ENCODE results near the gene NELFCD.

The NELFCD gene

GRCh38 chr20:58984691-58985090, 3.6 kb downstream of the NELFCD start (continued):
- TF ChIP-seq PRDM2 (tag by site-specific recombination; IDR thresholded peaks at IDR 0.05; ENCODE audit: borderline replicate concordance) = no peak
- no peak for TF ChIP-seq ZNF701 (tag by site-specific recombination; IDR thresholded peaks at IDR 0.05)
- no peak for TF ChIP-seq ZNF280C (tag by site-specific recombination; IDR thresholded peaks at IDR 0.05)
- TF ChIP-seq ZBTB6 (tag by site-specific recombination; IDR thresholded peaks at IDR 0.05) = no peak
- no peak for TF ChIP-seq ATF2 (tag by site-specific recombination; IDR thresholded peaks at IDR 0.05; ENCODE audit: low read depth)
- no peak for TF ChIP-seq ZNF544 (tag by site-specific recombination; IDR thresholded peaks at IDR 0.05)
- no peak for TF ChIP-seq MEIS1 (CRISPR knock-in tag; IDR thresholded peaks at IDR 0.05; ENCODE audit: borderline replicate concordance)

GRCh38 chr20:58985656-58986055, 4.6 kb downstream of the NELFCD start:
- ChIA-PET POLR2A (interaction anchor here (1.5 kb wide), 1 partner anchor 88 kb away, joined by 3 read pairs; no protein-coding TSS in a partner anchor), CTCF (no interaction called here)
- no peaks in the 10 kb centered on the region for H3K9me3 ChIP-seq (ENCODE audit: control insufficient read depth, insufficient read depth, low read depth, low read length)
- H3K36me3 ChIP-seq (ENCODE audit: control insufficient read depth in 2 of 2, insufficient read depth in 1 of 2, low read length in 2 of 2) = peaks cover 11 to 60% of the 10 kb centered on the region in 2 experiments; a peak in 2 of 3 replicates
- H3K4me3 ChIP-seq (ENCODE audit: low read depth, low read length) = no peak overlapping the region
- no peaks in the 10 kb centered on the region for H3K4me1 ChIP-seq (ENCODE audit: control insufficient read depth, insufficient read depth, low read length)
- no peak overlapping the region for H3K27ac ChIP-seq (ENCODE audit: extremely low read depth, low read depth, low read length)
- TF ChIP-seq ZNF18 (tag by site-specific recombination; IDR thresholded peaks at IDR 0.05) (no peak), ZNF544 (tag by site-specific recombination; IDR thresholded peaks at IDR 0.05) (no peak), GLI2 (tag by site-specific recombination; IDR thresholded peaks at IDR 0.05; ENCODE audit: borderline replicate concordance, low read depth) (no peak), ZNF37A (tag by site-specific recombination; IDR thresholded peaks at IDR 0.05) (no peak), RBAK (tag by site-specific recombination; IDR thresholded peaks at IDR 0.05) (no peak), ZSCAN23 (tag by site-specific recombination; IDR thresholded peaks at IDR 0.05) (no peak), ZBTB20 (tag by site-specific recombination; IDR thresholded peaks at IDR 0.05) (no peak), ZNF549 (tag by site-specific recombination; IDR thresholded peaks at IDR 0.05) (no peak), ZNF692 (tag by site-specific recombination; IDR thresholded peaks at IDR 0.05) (no peak)

All from HEK293 (cell line).